NCI-H187 (cell line): ENCODE results near the gene TNFAIP8L2.
"Not testable (repeated sequence)": the region's sequence is repeated elsewhere in the genome, so short reads cannot be mapped to it uniquely, and the experiment has no call there.

ENCODE experiments used
- DNase-seq, 2 experiments: peaks; one replicate each; lab custom pipeline; 2025; lab: John Stamatoyannopoulos, UW

The TNFAIP8L2 gene

GRCh38 chr1:151146072-151146411, 10.4 kb upstream of the TNFAIP8L2 start:
- no peak for DNase-seq

GRCh38 chr1:151146412-151147131, 9.9 kb upstream of the TNFAIP8L2 start, which contains the start of gene SEMA6C:
Gene SEMA6C, minus strand, starts transcription at chr1:151146631. Its CDS starts 4,010 bp downstream, at chr1:151142621.
- DNase-seq = peak; percentile 95 to 97

- no peak for DNase-seq
Observed at GRCh38 chr1:151147132-151147503, 9.3 kb upstream of the TNFAIP8L2 start.

- DNase-seq = no peak
Observed at GRCh38 chr1:151147665-151148064, 8.8 kb upstream of the TNFAIP8L2 start.

GRCh38 chr1:151157067-151157531, 650 bp downstream of the TNFAIP8L2 start:
- DNase-seq = no peak

GRCh38 chr1:151158326-151158725, 1.9 kb downstream of the TNFAIP8L2 start:
- DNase-seq = no peak

GRCh38 chr1:151158751-151159251, 2.4 kb downstream of the TNFAIP8L2 start:
- no peak for DNase-seq

GRCh38 chr1:151159373-151159772, 2.9 kb downstream of the TNFAIP8L2 start:
- DNase-seq = no peak

- no peak for DNase-seq
Observed at GRCh38 chr1:151164732-151165280, 8.4 kb downstream of the TNFAIP8L2 start.

- no peak for DNase-seq
Observed at GRCh38 chr1:151165281-151165737, 8.9 kb downstream of the TNFAIP8L2 start.

- peak; percentile 98 to 99 for DNase-seq
Observed at GRCh38 chr1:151165738-151166504, 9.5 kb downstream of the TNFAIP8L2 start, which contains the start of the genes LYSMD1 and SCNM1. Gene LYSMD1, minus strand, starts transcription at chr1:151165902. Its CDS starts 644 bp downstream, at chr1:151165258. Gene SCNM1, plus strand, starts transcription at chr1:151166144. Its CDS starts 9 bp downstream, at chr1:151166153.

GRCh38 chr1:151166505-151166956, 10.1 kb downstream of the TNFAIP8L2 start:
- DNase-seq = no peak

- no peak for DNase-seq
Observed at GRCh38 chr1:151167116-151167515, 10.7 kb downstream of the TNFAIP8L2 start.

- no peak for DNase-seq
Observed at GRCh38 chr1:151171190-151171589, 14.7 kb downstream of the TNFAIP8L2 start.

GRCh38 chr1:151175041-151175741, 18.7 kb downstream of the TNFAIP8L2 start:
- DNase-seq = no peak

GRCh38 chr1:151175863-151176262, 19.4 kb downstream of the TNFAIP8L2 start, which contains the start of gene TMOD4:
Gene TMOD4, minus strand, starts transcription at chr1:151175981. Its CDS starts 1,106 bp downstream, at chr1:151174875.
- DNase-seq = no peak

GRCh38 chr1:151176514-151177045, 20.1 kb downstream of the TNFAIP8L2 start:
- no peak for DNase-seq

GRCh38 chr1:151184211-151184610, 27.8 kb downstream of the TNFAIP8L2 start:
- DNase-seq = no peak

- DNase-seq = no peak
Observed at GRCh38 chr1:151187205-151187604, 30.8 kb downstream of the TNFAIP8L2 start.

GRCh38 chr1:151188667-151189066, 32.2 kb downstream of the TNFAIP8L2 start:
- not testable (repeated sequence) for DNase-seq
